ENCODE data around the gene F7. TPM values are rescaled to one million over a fixed set of nuclear protein-coding genes. Genes with fewer than 3 reads are reported as not detected.

F7 gene
- total RNA-seq, 1 donor: not detected

- DNase-seq (ENCODE audit: low read depth): no peak
- no peak overlapping the region for H3K4me3 ChIP-seq (ENCODE audit: low read depth, low read length)
- no peak for TF ChIP-seq CTCF (IDR thresholded peaks at IDR 0.05; ENCODE audit: insufficient read depth, low read depth, low read length)
Measured at GRCh38 chr13:113072376-113072775, 33.2 kb upstream of the F7 start.

GRCh38 chr13:113073942-113074341, 31.6 kb upstream of the F7 start:
- DNase-seq (ENCODE audit: low read depth): no peak
- H3K4me3 ChIP-seq (ENCODE audit: low read depth, low read length): no peak overlapping the region

GRCh38 chr13:113074401-113074800, 31.2 kb upstream of the F7 start:
- no peak overlapping the region for H3K4me3 ChIP-seq (ENCODE audit: low read depth, low read length)
- no peak for TF ChIP-seq CTCF (IDR thresholded peaks at IDR 0.05; ENCODE audit: insufficient read depth, low read depth, low read length)
- no peak for DNase-seq (ENCODE audit: low read depth)

More at GRCh38 chr13:113073942-113074341, 31.6 kb upstream of the F7 start:
- TF ChIP-seq CTCF (IDR thresholded peaks at IDR 0.05; ENCODE audit: insufficient read depth, low read depth, low read length): no peak

- no peak for TF ChIP-seq CTCF (IDR thresholded peaks at IDR 0.05; ENCODE audit: insufficient read depth, low read depth, low read length)
- no peak for DNase-seq (ENCODE audit: low read depth)
- H3K4me3 ChIP-seq (ENCODE audit: low read depth, low read length): no peak overlapping the region
Measured at GRCh38 chr13:113074876-113075275, 30.7 kb upstream of the F7 start.

GRCh38 chr13:113075711-113076110, 29.9 kb upstream of the F7 start:
- H3K4me3 ChIP-seq (ENCODE audit: low read depth, low read length): no peak overlapping the region
- TF ChIP-seq CTCF (IDR thresholded peaks at IDR 0.05; ENCODE audit: insufficient read depth, low read depth, low read length): no peak
- DNase-seq (ENCODE audit: low read depth): no peak

GRCh38 chr13:113076681-113077401, 28.8 kb upstream of the F7 start:
- no peak for TF ChIP-seq CTCF (IDR thresholded peaks at IDR 0.05; ENCODE audit: insufficient read depth, low read depth, low read length)

GRCh38 chr13:113077566-113077952, 28.0 kb upstream of the F7 start:
- DNase-seq (ENCODE audit: low read depth): no peak
- TF ChIP-seq CTCF (IDR thresholded peaks at IDR 0.05; ENCODE audit: insufficient read depth, low read depth, low read length): no peak
- H3K4me3 ChIP-seq (ENCODE audit: low read depth, low read length): no peak overlapping the region

More at GRCh38 chr13:113076681-113077401, 28.8 kb upstream of the F7 start:
- H3K4me3 ChIP-seq (ENCODE audit: low read depth, low read length): no peak overlapping the region
- no peak for DNase-seq (ENCODE audit: low read depth)
